Measurements from ENCODE around the gene ZC3H12D.
"Not testable (repeated sequence)": the region's sequence is repeated elsewhere in the genome, so short reads cannot be mapped to it uniquely, and the experiment has no call there.

Gene ZC3H12D

GRCh38 chr6:149484733-149485700, at the start of gene ZC3H12D:
TSS of gene ZC3H12D (minus strand) at chr6:149485014. CDS start at chr6:149474543, 10,471 bp downstream.
- DNase-seq (ENCODE audit: low read depth in 4 of 4, low spot score in 1 of 4): peak; percentile 43 to 69 (median 58)

GRCh38 chr6:149529650-149530049, 44.8 kb upstream of the ZC3H12D start:
- no peak for DNase-seq (ENCODE audit: low read depth in 4 of 4, low spot score in 1 of 4)

- no peak for DNase-seq (ENCODE audit: low read depth in 4 of 4, low spot score in 1 of 4)
Observed at GRCh38 chr6:149515494-149515893, 30.7 kb upstream of the ZC3H12D start.

- no peak for DNase-seq (ENCODE audit: low read depth in 4 of 4, low spot score in 1 of 4)
Observed at GRCh38 chr6:149513915-149514314, 29.1 kb upstream of the ZC3H12D start.

GRCh38 chr6:149510793-149511512, 26.1 kb upstream of the ZC3H12D start:
- DNase-seq (ENCODE audit: low read depth in 4 of 4, low spot score in 1 of 4): no peak

GRCh38 chr6:149508485-149508884, 23.7 kb upstream of the ZC3H12D start:
- peak in 1 of 4 experiments; percentile 31 for DNase-seq (ENCODE audit: low read depth in 4 of 4, low spot score in 1 of 4)

- DNase-seq (ENCODE audit: low read depth in 4 of 4, low spot score in 1 of 4): no peak
Observed at GRCh38 chr6:149503872-149504271, 19.1 kb upstream of the ZC3H12D start.

- no peak for DNase-seq (ENCODE audit: low read depth in 4 of 4, low spot score in 1 of 4)
Observed at GRCh38 chr6:149503276-149503675, 18.5 kb upstream of the ZC3H12D start.

GRCh38 chr6:149501768-149502167, 17.0 kb upstream of the ZC3H12D start:
- DNase-seq (ENCODE audit: low read depth in 4 of 4, low spot score in 1 of 4): no peak

GRCh38 chr6:149501201-149501600, 16.4 kb upstream of the ZC3H12D start:
- DNase-seq (ENCODE audit: low read depth in 4 of 4, low spot score in 1 of 4): no peak

- no peak for DNase-seq (ENCODE audit: low read depth in 4 of 4, low spot score in 1 of 4)
Observed at GRCh38 chr6:149500096-149500495, 15.3 kb upstream of the ZC3H12D start.

- DNase-seq (ENCODE audit: low read depth in 4 of 4, low spot score in 1 of 4): no peak
Observed at GRCh38 chr6:149499066-149499465, 14.3 kb upstream of the ZC3H12D start.

GRCh38 chr6:149497365-149497764, 12.6 kb upstream of the ZC3H12D start:
- no peak for DNase-seq (ENCODE audit: low read depth in 4 of 4, low spot score in 1 of 4)

- not testable (repeated sequence) for DNase-seq (ENCODE audit: low read depth in 4 of 4, low spot score in 1 of 4)
Observed at GRCh38 chr6:149496597-149496996, 11.8 kb upstream of the ZC3H12D start.

- not testable (repeated sequence) for DNase-seq (ENCODE audit: low read depth in 4 of 4, low spot score in 1 of 4)
Observed at GRCh38 chr6:149495349-149496016, 10.7 kb upstream of the ZC3H12D start.

GRCh38 chr6:149494810-149495209, 10.0 kb upstream of the ZC3H12D start:
- not testable (repeated sequence) for DNase-seq (ENCODE audit: low read depth in 4 of 4, low spot score in 1 of 4)

- no peak for DNase-seq (ENCODE audit: low read depth in 4 of 4, low spot score in 1 of 4)
Observed at GRCh38 chr6:149493761-149494320, 9.0 kb upstream of the ZC3H12D start.

GRCh38 chr6:149492798-149493343, 8.1 kb upstream of the ZC3H12D start:
- no peak for DNase-seq (ENCODE audit: low read depth in 4 of 4, low spot score in 1 of 4)

- no peak for DNase-seq (ENCODE audit: low read depth in 4 of 4, low spot score in 1 of 4)
Observed at GRCh38 chr6:149489967-149490366, 5.2 kb upstream of the ZC3H12D start.

- DNase-seq (ENCODE audit: low read depth in 4 of 4, low spot score in 1 of 4): no peak
Observed at GRCh38 chr6:149488815-149489214, 4.0 kb upstream of the ZC3H12D start.

- no peak for DNase-seq (ENCODE audit: low read depth in 4 of 4, low spot score in 1 of 4)
Observed at GRCh38 chr6:149487316-149487715, 2.5 kb upstream of the ZC3H12D start.
